ENCODE measurements around the gene OR51G1. TPM values are rescaled to one million over a fixed set of nuclear protein-coding genes. Genes with fewer than 3 reads are reported as not detected.

The OR51G1 gene
- total and polyA plus RNA-seq, 2 donors from 2014 or later = not detected

DNA sequence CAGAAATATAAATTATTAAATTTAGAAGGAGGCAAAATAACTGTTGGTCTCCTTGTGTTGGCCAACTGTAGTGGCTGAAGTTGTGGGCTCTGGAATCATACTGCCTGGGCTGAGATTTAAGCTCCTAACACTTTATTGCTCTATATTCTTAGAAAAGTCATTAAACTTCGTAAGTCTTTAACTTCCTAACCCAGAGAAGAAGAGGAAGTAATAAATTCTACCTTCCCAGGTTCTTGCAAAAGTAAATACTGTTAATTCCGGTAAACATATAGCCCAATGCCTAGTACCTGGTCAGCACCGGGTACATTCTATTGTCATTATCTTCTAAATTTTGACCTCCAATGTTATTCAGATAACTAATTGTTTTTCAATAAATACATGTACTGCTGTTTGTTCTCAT lies 38.0 kb downstream of the OR51G1 start:
- Histone ChIP-seq H3K9me3 (ENCODE audit: control insufficient read depth in 2 of 3, insufficient read depth in 1 of 3, low read length in 3 of 3) (no peaks in the 10 kb centered on the region), H3K9ac (ENCODE audit: low read length in 3 of 3) (no peak overlapping the region), H3K27me3 (ENCODE audit: control insufficient read depth, insufficient read depth, low read length) (no peaks in the 10 kb centered on the region), H3K4me3 (ENCODE audit: low read length in 3 of 3) (no peak overlapping the region), H3K4me1 (ENCODE audit: control insufficient read depth in 2 of 3, insufficient read depth in 2 of 3, low read depth in 1 of 3, low read length in 3 of 3) (no peaks in the 10 kb centered on the region), H3K27ac (ENCODE audit: low read depth in 2 of 2, low read length in 2 of 2) (no peak overlapping the region), H3K36me3 (ENCODE audit: control insufficient read depth in 2 of 3, insufficient read depth in 3 of 3, low read length in 3 of 3) (no peaks in the 10 kb centered on the region)
- TF ChIP-seq, protein P1, sequence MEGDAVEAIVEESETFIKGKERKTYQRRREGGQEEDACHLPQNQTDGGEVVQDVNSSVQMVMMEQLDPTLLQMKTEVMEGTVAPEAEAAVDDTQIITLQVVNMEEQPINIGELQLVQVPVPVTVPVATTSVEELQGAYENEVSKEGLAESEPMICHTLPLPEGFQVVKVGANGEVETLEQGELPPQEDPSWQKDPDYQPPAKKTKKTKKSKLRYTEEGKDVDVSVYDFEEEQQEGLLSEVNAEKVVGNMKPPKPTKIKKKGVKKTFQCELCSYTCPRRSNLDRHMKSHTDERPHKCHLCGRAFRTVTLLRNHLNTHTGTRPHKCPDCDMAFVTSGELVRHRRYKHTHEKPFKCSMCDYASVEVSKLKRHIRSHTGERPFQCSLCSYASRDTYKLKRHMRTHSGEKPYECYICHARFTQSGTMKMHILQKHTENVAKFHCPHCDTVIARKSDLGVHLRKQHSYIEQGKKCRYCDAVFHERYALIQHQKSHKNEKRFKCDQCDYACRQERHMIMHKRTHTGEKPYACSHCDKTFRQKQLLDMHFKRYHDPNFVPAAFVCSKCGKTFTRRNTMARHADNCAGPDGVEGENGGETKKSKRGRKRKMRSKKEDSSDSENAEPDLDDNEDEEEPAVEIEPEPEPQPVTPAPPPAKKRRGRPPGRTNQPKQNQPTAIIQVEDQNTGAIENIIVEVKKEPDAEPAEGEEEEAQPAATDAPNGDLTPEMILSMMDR (IDR thresholded peaks at IDR 0.05; ENCODE audit: borderline replicate concordance, extremely low read depth, insufficient read depth) = no peak
- DNase-seq (peak in 1 of 5 donors; percentile 23), FAIRE-seq (no peak)
- intact Hi-C loops (cut with DNase I) = no loop called here

DNA sequence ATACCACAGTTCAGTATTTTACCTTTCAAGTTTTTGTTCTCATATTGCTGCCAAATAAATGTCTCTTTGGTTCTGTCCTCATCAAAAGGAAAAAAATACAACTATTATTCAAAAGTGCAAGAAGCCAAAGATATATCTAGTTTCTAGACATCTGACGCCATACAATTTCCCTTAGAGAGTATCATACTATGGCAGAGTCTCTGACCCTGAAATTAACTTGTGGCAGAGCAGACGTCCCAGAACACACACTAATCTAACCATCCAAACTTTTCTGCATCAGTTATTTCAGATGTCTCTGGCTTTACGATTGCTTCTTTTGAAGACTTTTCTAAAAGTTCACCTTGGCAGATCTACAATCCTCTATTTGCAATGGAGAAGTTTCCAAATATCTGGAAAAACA lies 39.8 kb downstream of the OR51G1 start:
- Histone ChIP-seq H3K4me3 (ENCODE audit: low read length in 3 of 3) (no peak overlapping the region), H3K36me3 (ENCODE audit: control insufficient read depth in 2 of 3, insufficient read depth in 3 of 3, low read length in 3 of 3) (no peaks in the 10 kb centered on the region), H3K27ac (ENCODE audit: low read depth in 2 of 2, low read length in 2 of 2) (no peak overlapping the region), H3K9me3 (ENCODE audit: control insufficient read depth in 2 of 3, insufficient read depth in 1 of 3, low read length in 3 of 3) (no peaks in the 10 kb centered on the region), H3K27me3 (ENCODE audit: control insufficient read depth, insufficient read depth, low read length) (no peaks in the 10 kb centered on the region), H3K4me1 (ENCODE audit: control insufficient read depth in 2 of 3, insufficient read depth in 2 of 3, low read depth in 1 of 3, low read length in 3 of 3) (no peaks in the 10 kb centered on the region), H3K9ac (ENCODE audit: low read length in 3 of 3) (no peak overlapping the region)
- intact Hi-C loops (cut with DNase I) = no loop called here
- TF ChIP-seq, protein P1 (IDR thresholded peaks at IDR 0.05; ENCODE audit: borderline replicate concordance, extremely low read depth, insufficient read depth) = no peak
- FAIRE-seq = no peak
- peak in 1 of 5 donors; percentile 7 for DNase-seq

DNA sequence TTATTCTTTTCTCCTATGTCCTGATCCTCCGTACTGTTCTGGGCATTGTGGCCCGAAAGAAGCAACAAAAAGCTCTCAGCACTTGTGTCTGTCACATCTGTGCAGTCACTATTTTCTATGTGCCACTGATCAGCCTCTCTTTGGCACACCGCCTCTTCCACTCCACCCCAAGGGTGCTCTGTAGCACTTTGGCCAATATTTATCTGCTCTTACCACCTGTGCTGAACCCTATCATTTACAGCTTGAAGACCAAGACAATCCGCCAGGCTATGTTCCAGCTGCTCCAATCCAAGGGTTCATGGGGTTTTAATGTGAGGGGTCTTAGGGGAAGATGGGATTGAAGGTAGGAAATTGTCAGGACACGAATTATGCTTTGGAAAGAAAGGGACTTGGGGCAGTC lies 41.6 kb downstream of the OR51G1 start:
- TF ChIP-seq, protein P1 (IDR thresholded peaks at IDR 0.05; ENCODE audit: borderline replicate concordance, extremely low read depth, insufficient read depth) = no peak
- no peaks in the 10 kb centered on the region for H3K4me1 ChIP-seq (ENCODE audit: control insufficient read depth in 2 of 3, insufficient read depth in 2 of 3, low read depth in 1 of 3, low read length in 3 of 3)
- FAIRE-seq = no peak

DNA sequence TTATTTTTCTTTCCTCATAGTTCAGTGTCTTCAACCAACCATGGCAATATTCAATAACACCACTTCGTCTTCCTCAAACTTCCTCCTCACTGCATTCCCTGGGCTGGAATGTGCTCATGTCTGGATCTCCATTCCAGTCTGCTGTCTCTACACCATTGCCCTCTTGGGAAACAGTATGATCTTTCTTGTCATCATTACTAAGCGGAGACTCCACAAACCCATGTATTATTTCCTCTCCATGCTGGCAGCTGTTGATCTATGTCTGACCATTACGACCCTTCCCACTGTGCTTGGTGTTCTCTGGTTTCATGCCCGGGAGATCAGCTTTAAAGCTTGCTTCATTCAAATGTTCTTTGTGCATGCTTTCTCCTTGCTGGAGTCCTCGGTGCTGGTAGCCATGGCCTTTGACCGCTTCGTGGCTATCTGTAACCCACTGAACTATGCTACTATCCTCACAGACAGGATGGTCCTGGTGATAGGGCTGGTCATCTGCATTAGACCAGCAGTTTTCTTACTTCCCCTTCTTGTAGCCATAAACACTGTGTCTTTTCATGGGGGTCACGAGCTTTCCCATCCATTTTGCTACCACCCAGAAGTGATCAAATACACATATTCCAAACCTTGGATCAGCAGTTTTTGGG lies 42.2 kb downstream of the OR51G1 start, which contains the start of gene OR51T1:
OR51T1 (plus strand) TSS at position 41 of the 641 bp plus-strand sequence; CDS start at position 41, 0 bp downstream.
- Histone ChIP-seq H3K4me3 (ENCODE audit: low read length in 3 of 3) (no peak within 1 kb of the TSS), H3K36me3 (ENCODE audit: control insufficient read depth in 2 of 3, insufficient read depth in 3 of 3, low read length in 3 of 3) (no peaks in the 10 kb centered on the region), H3K27me3 (ENCODE audit: control insufficient read depth, insufficient read depth, low read length) (no peaks in the 10 kb centered on the region), H3K9ac (ENCODE audit: low read length in 3 of 3) (no peak within 1 kb of the TSS), H3K4me1 (ENCODE audit: control insufficient read depth in 2 of 3, insufficient read depth in 2 of 3, low read depth in 1 of 3, low read length in 3 of 3) (no peaks in the 10 kb centered on the region), H3K9me3 (ENCODE audit: control insufficient read depth in 2 of 3, insufficient read depth in 1 of 3, low read length in 3 of 3) (no peaks in the 10 kb centered on the region), H3K27ac (ENCODE audit: low read depth in 2 of 2, low read length in 2 of 2) (no peak within 1 kb of the TSS)
- intact Hi-C loops (cut with DNase I) = no loop called here
- TF ChIP-seq, protein P1 (IDR thresholded peaks at IDR 0.05; ENCODE audit: borderline replicate concordance, extremely low read depth, insufficient read depth) = no peak
- no peak for FAIRE-seq
- peak in 3 of 5 donors; percentile 23 to 55 (median 44) for DNase-seq

More for the DNA sequence above, 41.6 kb downstream of the OR51G1 start:
- H3K36me3 ChIP-seq (ENCODE audit: control insufficient read depth in 2 of 3, insufficient read depth in 3 of 3, low read length in 3 of 3) = no peaks in the 10 kb centered on the region
- no peak overlapping the region for H3K4me3 ChIP-seq (ENCODE audit: low read length in 3 of 3)
- H3K9me3 ChIP-seq (ENCODE audit: control insufficient read depth in 2 of 3, insufficient read depth in 1 of 3, low read length in 3 of 3) = no peaks in the 10 kb centered on the region
- intact Hi-C loops (cut with DNase I) = no loop called here
- DNase-seq = no peak
- H3K9ac ChIP-seq (ENCODE audit: low read length in 3 of 3) = no peak overlapping the region
- no peak overlapping the region for H3K27ac ChIP-seq (ENCODE audit: low read depth in 2 of 2, low read length in 2 of 2)
- no peaks in the 10 kb centered on the region for H3K27me3 ChIP-seq (ENCODE audit: control insufficient read depth, insufficient read depth, low read length)
